ENCODE measurements around the gene TAAR8. TPM values are rescaled to one million over a fixed set of nuclear protein-coding genes. Genes with fewer than 3 reads are reported as not detected.

Gene TAAR8
- total and polyA plus RNA-seq, 8 donors: not detected

- Histone ChIP-seq H3K4me3 (no peak overlapping the region), H3K4me1 (peaks cover 15 to 71% (median 54%) of the 10 kb centered on the region in 4 donors), H3K9me3 (no peaks in the 10 kb centered on the region), H3K36me3 (peaks cover under 1 to 30% (median 21%) of the 10 kb centered on the region in 4 donors), H3K27me3 (no peaks in the 10 kb centered on the region), H3K27ac (no peak overlapping the region)
- intact Hi-C loops (cut with DNase I; ENCODE audit: low total_unique reads): no loop called here
- 89 to 99% (median 96%) methylated on average over 5 of the region's 5 CpGs for WGBS, 5 donors
- TF ChIP-seq CTCF (IDR thresholded peaks at IDR 0.05) (no peak), POLR2A (IDR thresholded peaks at IDR 0.05) (no peak)
- DNase-seq: no peak
Measured at GRCh38 chr6:132506869-132507808, 45.3 kb upstream of the TAAR8 start.

GRCh38 chr6:132511210-132511830 lies 41.2 kb upstream of the TAAR8 start:
- intact Hi-C loops (cut with DNase I; ENCODE audit: low total_unique reads): no loop called here
- H3K27ac ChIP-seq: peak overlapping the region in 4 of 5 donors; percentile 86 to 95 (median 92)
- H3K9me3 ChIP-seq: no peaks in the 10 kb centered on the region
- H3K27me3 ChIP-seq: no peaks in the 10 kb centered on the region
- H3K4me1 ChIP-seq: peaks cover 15 to 64% (median 41%) of the 10 kb centered on the region in 4 donors
- DNase-seq: peak in 1 of 2 donors; percentile 51
- peak overlapping the region; percentile 83 to 96 (median 92) for H3K4me3 ChIP-seq
- H3K36me3 ChIP-seq: peaks cover 0 to 12% (median 8%) of the 10 kb centered on the region in 4 donors
- 15 to 38% (median 24%) methylated on average over 4 of the region's 4 CpGs for WGBS, 5 donors
- TF ChIP-seq POLR2A (IDR thresholded peaks at IDR 0.05) (no peak), CTCF (IDR thresholded peaks at IDR 0.05) (no peak), POLR2AphosphoS5 (IDR thresholded peaks at IDR 0.05) (no peak), EP300 (IDR thresholded peaks at IDR 0.05) (no peak)

GRCh38 chr6:132511831-132512220 lies 40.6 kb upstream of the TAAR8 start:
- H3K9me3 ChIP-seq: no peaks in the 10 kb centered on the region
- H3K36me3 ChIP-seq: peaks cover 0 to 12% (median 8%) of the 10 kb centered on the region in 4 donors
- TF ChIP-seq POLR2A (IDR thresholded peaks at IDR 0.05) (no peak), POLR2AphosphoS5 (IDR thresholded peaks at IDR 0.05) (no peak), EP300 (IDR thresholded peaks at IDR 0.05) (no peak), CTCF (IDR thresholded peaks at IDR 0.05) (no peak)
- H3K27ac ChIP-seq: peak overlapping the region in 4 of 5 donors; percentile 86 to 95 (median 92)
- intact Hi-C loops (cut with DNase I; ENCODE audit: low total_unique reads): no loop called here
- DNase-seq: peak in 1 of 2 donors; percentile 24
- whole genome bisulfite sequencing, 5 donors: 11 to 22% (median 17%) methylated on average over 2 of the region's 2 CpGs
- peaks cover 15 to 64% (median 39%) of the 10 kb centered on the region in 4 donors for H3K4me1 ChIP-seq
- H3K4me3 ChIP-seq: peak overlapping the region; percentile 83 to 96 (median 92)
- H3K27me3 ChIP-seq: no peaks in the 10 kb centered on the region

GRCh38 chr6:132512342-132512637 lies 40.2 kb upstream of the TAAR8 start:
- Histone ChIP-seq H3K36me3 (peaks cover 0 to 12% (median 6%) of the 10 kb centered on the region in 4 donors), H3K9me3 (no peaks in the 10 kb centered on the region), H3K27ac (peak overlapping the region; percentile 86 to 95 (median 92)), H3K4me3 (peak overlapping the region; percentile 83 to 96 (median 92)), H3K4me1 (peaks cover 15 to 61% (median 37%) of the 10 kb centered on the region in 4 donors), H3K27me3 (no peaks in the 10 kb centered on the region)
- TF ChIP-seq POLR2AphosphoS5 (IDR thresholded peaks at IDR 0.05): no peak
- no peak for TF ChIP-seq CTCF (IDR thresholded peaks at IDR 0.05)
- TF ChIP-seq POLR2A (IDR thresholded peaks at IDR 0.05): no peak
- no peak for TF ChIP-seq EP300 (IDR thresholded peaks at IDR 0.05)
- intact Hi-C loops (cut with DNase I; ENCODE audit: low total_unique reads): no loop called here
- 0 to 2% (median 0%) methylated on average over 7 of the region's 7 CpGs for WGBS, 5 donors
- DNase-seq: no peak
